CD4-positive, alpha-beta T cell treated with Interleukin-12 subunit alpha and Interleukin-12 subunit beta, for 1 hour (primary cell): ENCODE results near the gene PNMA8A.

Experiments used
- DNase-seq: peaks from one replicate; pipeline ENCODE4 v3.0.0-alpha.2; 2020

The PNMA8A gene

GRCh38 chr19:46426035-46426505 lies 45.3 kb downstream of the PNMA8A start:
- no peak for DNase-seq

DNA sequence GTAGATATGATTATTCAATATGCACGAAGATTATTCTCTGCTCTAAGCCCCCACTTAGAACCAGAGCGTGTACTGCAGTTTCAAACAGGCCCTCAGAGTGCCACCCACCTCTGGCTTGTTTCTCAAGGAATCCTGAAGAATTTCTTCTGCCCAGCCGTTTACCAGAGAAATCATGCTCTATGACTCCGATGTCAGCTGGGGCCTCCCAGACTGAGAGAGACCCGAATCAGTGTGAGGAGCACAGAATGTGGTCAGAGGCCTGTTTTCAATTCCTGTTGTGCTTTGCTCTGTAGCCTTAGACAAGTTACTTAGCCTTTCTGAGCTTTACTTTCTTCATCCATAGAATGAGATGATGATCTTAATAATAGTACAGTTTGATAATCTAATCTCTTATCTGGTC lies 48.2 kb downstream of the PNMA8A start:
- DNase-seq, result no peak

- DNase-seq, result no peak
These were observed 49.0 kb downstream of the PNMA8A start for GRCh38 chr19:46422344-46422743.

DNA sequence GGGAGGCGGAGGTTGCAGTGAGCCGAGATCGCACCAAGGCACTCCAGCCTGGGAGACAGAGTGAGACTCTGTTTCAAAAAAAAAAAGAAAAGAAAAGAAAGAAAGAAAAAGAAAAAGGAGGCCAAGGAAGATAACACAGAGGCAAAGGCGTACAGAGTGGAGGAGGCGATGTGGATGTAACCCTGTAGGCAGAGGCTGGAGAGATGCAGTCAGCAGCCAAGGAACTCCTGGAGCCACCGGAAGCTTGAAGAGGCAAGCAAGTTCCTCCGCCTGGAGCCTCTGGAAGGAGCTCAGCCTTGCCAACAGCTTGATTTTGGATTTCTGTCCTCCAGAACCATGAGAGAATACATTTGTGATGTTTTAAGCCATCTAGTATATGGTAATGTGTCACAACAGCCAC lies 51.3 kb downstream of the PNMA8A start:
- no peak for DNase-seq
